NCI-H1105 treated with DMSO at 0.1 percent for 48 hours (cell line): ENCODE results near the gene SMARCA2.
A peak's percentile ranks its signal among the peaks of the same experiment; 100 is the strongest.

Experiments used
- DNase-seq: peaks from one replicate; lab custom pipeline; 2025; lab: John Stamatoyannopoulos, UW

The SMARCA2 gene

GRCh38 chr9:2093920-2094597 lies 78.9 kb downstream of the SMARCA2 start:
- no peak for DNase-seq

GRCh38 chr9:2096376-2096970 lies 81.3 kb downstream of the SMARCA2 start:
- DNase-seq = no peak

- DNase-seq = no peak
Measured at GRCh38 chr9:2106666-2107065, 91.5 kb downstream of the SMARCA2 start.

- no peak for DNase-seq
Measured at GRCh38 chr9:2107906-2108451, 92.8 kb downstream of the SMARCA2 start.

- no peak for DNase-seq
Measured at GRCh38 chr9:2109069-2109650, 94.0 kb downstream of the SMARCA2 start.

- DNase-seq = no peak
Measured at GRCh38 chr9:2110036-2110435, 94.9 kb downstream of the SMARCA2 start.

- peak; percentile 12 for DNase-seq
Measured at GRCh38 chr9:2116073-2116472, 100.9 kb downstream of the SMARCA2 start.

GRCh38 chr9:2117527-2117926 lies 102.4 kb downstream of the SMARCA2 start:
- no peak for DNase-seq

GRCh38 chr9:2119566-2119965 lies 104.4 kb downstream of the SMARCA2 start:
- no peak for DNase-seq

- DNase-seq = no peak
Measured at GRCh38 chr9:2120926-2121689, 106.0 kb downstream of the SMARCA2 start.

GRCh38 chr9:2122299-2122698 lies 107.2 kb downstream of the SMARCA2 start:
- DNase-seq = no peak

- no peak for DNase-seq
Measured at GRCh38 chr9:2125906-2126305, 110.8 kb downstream of the SMARCA2 start.

- DNase-seq = no peak
Measured at GRCh38 chr9:2126331-2126803, 111.2 kb downstream of the SMARCA2 start.

- DNase-seq = no peak
Measured at GRCh38 chr9:2127486-2127885, 112.3 kb downstream of the SMARCA2 start.

GRCh38 chr9:2128141-2128540 lies 113.0 kb downstream of the SMARCA2 start:
- no peak for DNase-seq

- DNase-seq = no peak
Measured at GRCh38 chr9:2128618-2129017, 113.5 kb downstream of the SMARCA2 start.

GRCh38 chr9:2130941-2131340 lies 115.8 kb downstream of the SMARCA2 start:
- DNase-seq = no peak

GRCh38 chr9:2132484-2133082 lies 117.4 kb downstream of the SMARCA2 start:
- DNase-seq = peak; percentile 30

GRCh38 chr9:2134391-2134790 lies 119.2 kb downstream of the SMARCA2 start:
- DNase-seq = no peak

GRCh38 chr9:2138646-2139045 lies 123.5 kb downstream of the SMARCA2 start:
- no peak for DNase-seq

GRCh38 chr9:2140600-2141223 lies 125.6 kb downstream of the SMARCA2 start:
- no peak for DNase-seq

- DNase-seq = no peak
Measured at GRCh38 chr9:2142212-2142611, 127.1 kb downstream of the SMARCA2 start.
